Spleen (tissue), 11 donors: ENCODE measurements around the gene SNED1. TPM values are rescaled to one million over a fixed set of nuclear protein-coding genes. Genes with fewer than 3 reads are reported as not detected.

Experiments
- DNase-seq: peaks from one replicate; pipeline ENCODE4 v3.0.0-alpha.2; 2020
- H3K27ac ChIP-seq, 8 donors: fragments of 200-600 bp; sonication (generic) in 7 of 8; 1 replicate in 4 of 8; 2 replicates in 4 of 8; pipeline versions ENCODE4 v1.5.0 to v1.8.0; 2016 to 2021; ENCODE audit warnings: inconsistent platforms in 4 of 8, mild to moderate bottlenecking in 4 of 8, moderate library complexity in 1 of 8
- H3K27me3 ChIP-seq, 7 donors: fragments of 200-600 bp; sonication (generic) in 6 of 7; replicated peaks in 1 of 7; 1 replicate in 4 of 7; 2 replicates in 3 of 7; pipeline versions ENCODE4 v1.5.0 to v1.8.0; 2016 to 2021; ENCODE audit warnings: inconsistent platforms in 3 of 7, mild to moderate bottlenecking in 1 of 7
- H3K36me3 ChIP-seq, 6 donors: fragments of 200-600 bp; sonication (generic) in 5 of 6; 1 replicate in 4 of 6; 2 replicates in 2 of 6; pipeline versions ENCODE4 v1.5.0 to v1.8.0; 2016 to 2021; ENCODE audit warnings: inconsistent platforms in 2 of 6
- H3K4me1 ChIP-seq, 6 donors: fragments of 200-600 bp; sonication (generic) in 5 of 6; 1 replicate in 3 of 6; 2 replicates in 3 of 6; pipeline versions ENCODE4 v1.5.0 to v1.8.0; 2016 to 2021; ENCODE audit warnings: inconsistent platforms in 3 of 6
- H3K4me3 ChIP-seq, 8 donors: fragments of 200-600 bp; sonication (generic) in 7 of 8; 1 replicate in 4 of 8; 2 replicates in 4 of 8; pipeline versions ENCODE4 v1.5.0 to v1.8.0; 2016 to 2021; ENCODE audit warnings: inconsistent platforms in 4 of 8, mild to moderate bottlenecking in 4 of 8, moderate library complexity in 2 of 8
- H3K9me3 ChIP-seq, 8 donors: fragments of 200-600 bp; sonication (generic) in 7 of 8; 1 replicate in 4 of 8; 2 replicates in 4 of 8; pipeline versions ENCODE4 v1.5.0 to v1.8.0; 2016 to 2021; ENCODE audit warnings: inconsistent platforms in 4 of 8
- POLR2A ChIP-seq, 3 donors: fragments of 450-650 bp; IDR thresholded peaks; one replicate each; pipeline ENCODE4 v1.5.1; 2017; ENCODE audit warnings: antibody characterized with exemption in 3 of 3, mild to moderate bottlenecking in 1 of 3
- POLR2AphosphoS5 ChIP-seq, 3 donors: sonication (generic); formaldehyde crosslinking; IDR thresholded peaks; one replicate each; pipeline ENCODE4 v1.5.1; 2017; ENCODE audit warnings: antibody characterized with exemption in 3 of 3
- WGBS, 5 donors: extraction: QIAGEN DNeasy Blood & Tissue Kit in 3 of 5; methylation state at CpG; one replicate each; pipeline versions ENCODE4 v1.1.5 to v1.1.7; 2013 to 2018; 5-methylcytosine and 5-hydroxymethylcytosine counted together
- intact Hi-C: fragments of 100-400 bp; cut with DNase I; formaldehyde crosslinking; loops from one replicate; pipeline ENCODE4 v1.15.0; 2023; ENCODE audit warnings: low total_unique reads
- polyA plus RNA-seq, 3 donors: library from polyadenylated mRNA; stranded (reverse); fragments of 200-250 nt; gene quantifications; one replicate each; pipeline ENCODE4 v1.2.1, GENCODE V29; 2013
- total RNA-seq, 7 donors: library from RNA; depleted of rRNA in 3 of 7; stranded (reverse); fragments of >200 nt in 3 of 7; fragmentation: NEBNext Ultra II Directional in 4 of 7; extraction: Animal tissue kit (Norgen Biotek cat#: 25700) in 4 of 7; gene quantifications; one replicate each; pipeline versions ENCODE4 v1.1.0 to v1.2.1, GENCODE V29; 2016 to 2021
- TF ChIP-seq, protein P1 (sequence below), 11 experiments: fragments of 200-600 bp in 7 of 11; fragments of 450-650 bp in 4 of 11; sonication (generic) in 4 of 11; IDR thresholded peaks in 8 of 11; conservative IDR thresholded peaks in 3 of 11; 1 replicate in 7 of 11; 2 replicates in 4 of 11; pipeline versions ENCODE4 v1.4.0 to v1.8.0; 2016 to 2021; ENCODE audit warnings: antibody characterized with exemption in 11 of 11, inconsistent platforms in 4 of 11, mild to moderate bottlenecking in 1 of 11
- donor health status: healthy with polysubstance abuse.
- donor health status: DM: no; HTN: no; CAD: no; lungs with moderate emphysema.
- donor health status: DM: no; HTN: no; CAD: no.
- donor health status: Bipolar disorder and iron deficiency.
- donor health status: healthy.
- donor health status: DM: no; HTN: no; CAD: no.
- donor health status: DM: yes; HTN: yes; CAD: no.

The SNED1 gene
- total and polyA plus RNA-seq, 10 donors, result 2.6 to 85.3 (median 45.5) TPM

GRCh38 chr2:241063093-241063551 lies 64.7 kb downstream of the SNED1 start:
- intact Hi-C loops, result loop anchor here (10.0 kb wide), 1 partner anchor 208 kb away; no protein-coding TSS in a partner anchor
- TF ChIP-seq POLR2A (IDR thresholded peaks at IDR 0.05), result no peak
- TF ChIP-seq POLR2AphosphoS5 (IDR thresholded peaks at IDR 0.05), result peak in 1 of 3 donors; percentile 50
- Histone ChIP-seq H3K4me3 (no peak overlapping the region), H3K27ac (no peak overlapping the region), H3K4me1 (peaks cover 0 to 19% (median 8%) of the 10 kb centered on the region in 6 donors), H3K27me3 (peaks cover 0 to 12% (median 0%) of the 10 kb centered on the region in 7 donors), H3K9me3 (no peaks in the 10 kb centered on the region), H3K36me3 (peaks cover 0 to 34% (median 11%) of the 10 kb centered on the region in 6 donors)
- 60 to 78% (median 70%) methylated on average over 12 to 13 of the region's 13 CpGs for WGBS, 5 donors
- no peak for DNase-seq

DNA sequence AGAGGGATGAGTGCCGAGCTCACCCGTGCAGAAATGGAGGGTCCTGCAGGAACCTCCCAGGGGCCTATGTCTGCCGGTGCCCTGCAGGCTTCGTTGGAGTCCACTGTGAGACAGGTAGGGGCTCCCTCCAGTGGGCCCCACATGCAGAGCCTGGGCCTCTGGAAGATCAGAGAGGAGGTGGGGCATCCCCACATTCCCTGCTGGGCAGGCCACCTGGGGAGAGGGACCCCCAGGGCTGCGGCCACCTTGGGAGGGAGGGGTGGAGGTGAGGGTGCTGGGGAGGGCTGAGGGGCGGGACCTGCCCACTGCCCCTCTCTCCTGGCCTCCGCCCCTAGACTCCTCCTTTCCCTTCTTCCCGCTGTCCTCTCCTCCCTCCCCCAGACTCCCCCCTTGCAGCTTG lies 65.2 kb downstream of the SNED1 start:
- Histone ChIP-seq H3K36me3 (peaks cover 0 to 39% (median 13%) of the 10 kb centered on the region in 6 donors), H3K27ac (no peak overlapping the region), H3K4me1 (peaks cover 0 to 19% (median 8%) of the 10 kb centered on the region in 6 donors), H3K4me3 (peak overlapping the region in 1 of 8 donors; percentile 43), H3K27me3 (peaks cover 0 to 12% (median 0%) of the 10 kb centered on the region in 7 donors), H3K9me3 (no peaks in the 10 kb centered on the region)
- intact Hi-C loops, result loop anchor here (10.0 kb wide), 1 partner anchor 209 kb away; no protein-coding TSS in a partner anchor
- WGBS, 5 donors, result 37 to 46% (median 39%) methylated on average over 5 to 8 of the region's 8 CpGs
- TF ChIP-seq, protein P1, sequence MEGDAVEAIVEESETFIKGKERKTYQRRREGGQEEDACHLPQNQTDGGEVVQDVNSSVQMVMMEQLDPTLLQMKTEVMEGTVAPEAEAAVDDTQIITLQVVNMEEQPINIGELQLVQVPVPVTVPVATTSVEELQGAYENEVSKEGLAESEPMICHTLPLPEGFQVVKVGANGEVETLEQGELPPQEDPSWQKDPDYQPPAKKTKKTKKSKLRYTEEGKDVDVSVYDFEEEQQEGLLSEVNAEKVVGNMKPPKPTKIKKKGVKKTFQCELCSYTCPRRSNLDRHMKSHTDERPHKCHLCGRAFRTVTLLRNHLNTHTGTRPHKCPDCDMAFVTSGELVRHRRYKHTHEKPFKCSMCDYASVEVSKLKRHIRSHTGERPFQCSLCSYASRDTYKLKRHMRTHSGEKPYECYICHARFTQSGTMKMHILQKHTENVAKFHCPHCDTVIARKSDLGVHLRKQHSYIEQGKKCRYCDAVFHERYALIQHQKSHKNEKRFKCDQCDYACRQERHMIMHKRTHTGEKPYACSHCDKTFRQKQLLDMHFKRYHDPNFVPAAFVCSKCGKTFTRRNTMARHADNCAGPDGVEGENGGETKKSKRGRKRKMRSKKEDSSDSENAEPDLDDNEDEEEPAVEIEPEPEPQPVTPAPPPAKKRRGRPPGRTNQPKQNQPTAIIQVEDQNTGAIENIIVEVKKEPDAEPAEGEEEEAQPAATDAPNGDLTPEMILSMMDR (IDR thresholded peaks at IDR 0.05 in 8 of 11, conservative IDR thresholded peaks at IDR 0.05 in 3 of 11), result no peak
- TF ChIP-seq POLR2AphosphoS5 (IDR thresholded peaks at IDR 0.05), result peak in 1 of 3 donors; percentile 4
- DNase-seq, result no peak

DNA sequence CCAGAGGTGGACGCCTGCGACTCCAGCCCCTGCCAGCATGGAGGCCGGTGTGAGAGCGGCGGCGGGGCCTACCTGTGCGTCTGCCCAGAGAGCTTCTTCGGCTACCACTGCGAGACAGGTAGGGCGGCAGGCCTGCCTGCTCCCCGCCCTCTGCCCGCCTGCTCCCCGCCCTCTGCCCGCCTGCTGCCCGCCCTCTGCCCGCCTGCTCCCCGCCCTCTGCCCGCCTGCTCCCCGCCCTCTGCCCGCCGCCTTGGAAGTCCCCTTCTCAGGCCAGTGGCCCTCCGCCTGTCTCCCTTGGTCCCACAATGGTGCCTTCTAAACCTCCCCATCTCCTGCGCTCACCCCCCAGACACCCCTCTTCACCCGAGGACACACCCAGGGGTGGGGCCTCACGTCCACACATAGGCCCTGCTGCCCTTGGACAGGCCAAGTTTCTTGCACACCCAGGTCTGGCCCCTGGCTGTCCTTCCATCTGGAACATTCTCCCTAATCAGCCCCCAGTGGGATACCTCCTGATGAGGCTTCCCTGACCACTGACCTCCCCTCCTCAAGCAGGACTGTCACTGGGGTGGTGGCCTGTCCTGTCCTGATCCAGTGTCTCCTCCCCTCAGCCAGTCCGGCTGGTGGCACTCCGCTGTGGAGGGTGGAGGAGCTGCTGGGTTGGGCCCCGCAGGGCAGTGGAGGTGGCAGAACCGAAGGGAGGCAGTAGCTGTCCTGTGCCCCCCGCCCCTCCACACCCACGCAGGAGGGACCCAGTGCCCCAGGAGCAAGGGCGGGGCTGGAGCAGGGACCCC lies 65.8 kb downstream of the SNED1 start:
- Histone ChIP-seq H3K27me3 (peaks cover 0 to 12% (median 0%) of the 10 kb centered on the region in 7 donors), H3K4me1 (peaks cover 0 to 19% (median 8%) of the 10 kb centered on the region in 6 donors), H3K36me3 (peaks cover 0 to 45% (median 17%) of the 10 kb centered on the region in 6 donors), H3K4me3 (peak overlapping the region in 1 of 8 donors; percentile 43), H3K9me3 (no peaks in the 10 kb centered on the region), H3K27ac (no peak overlapping the region)
- no peak for TF ChIP-seq POLR2AphosphoS5 (IDR thresholded peaks at IDR 0.05)
- DNase-seq, result peak; percentile 83
- intact Hi-C loops, result loop anchor here (10.0 kb wide), 1 partner anchor 209 kb away; no protein-coding TSS in a partner anchor
- WGBS, 5 donors, result 24 to 43% (median 39%) methylated on average over 22 to 32 of the region's 32 CpGs

DNA sequence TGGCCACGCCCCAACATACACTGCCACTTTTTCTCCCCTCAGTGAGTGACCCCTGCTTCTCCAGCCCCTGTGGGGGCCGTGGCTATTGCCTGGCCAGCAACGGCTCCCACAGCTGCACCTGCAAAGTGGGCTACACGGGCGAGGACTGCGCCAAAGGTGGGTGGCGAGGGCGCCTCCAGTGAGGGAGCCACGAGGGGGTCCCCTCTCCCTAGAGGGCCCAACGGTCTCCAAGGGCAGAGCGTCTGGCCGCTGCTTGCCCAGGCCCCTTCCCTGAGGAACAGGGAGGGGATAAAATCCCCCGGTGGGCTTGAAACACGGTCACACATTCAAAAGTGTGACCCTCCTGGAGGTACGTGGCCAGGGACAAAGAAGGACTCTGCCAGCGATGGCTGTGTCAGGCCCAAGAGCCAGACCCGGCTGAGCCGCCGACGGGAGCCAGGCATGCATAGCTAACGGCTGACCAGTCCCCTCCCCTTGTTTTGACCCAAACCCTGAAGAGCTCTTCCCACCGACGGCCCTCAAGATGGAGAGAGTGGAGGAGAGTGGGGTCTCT lies 66.5 kb downstream of the SNED1 start:
- no peak for DNase-seq
- WGBS, 5 donors, result 90 to 93% (median 92%) methylated on average over 14 to 23 of the region's 23 CpGs
- TF ChIP-seq POLR2AphosphoS5 (IDR thresholded peaks at IDR 0.05), result no peak
- TF ChIP-seq, protein P1 (IDR thresholded peaks at IDR 0.05 in 8 of 11, conservative IDR thresholded peaks at IDR 0.05 in 3 of 11), result no peak
- no peak for TF ChIP-seq POLR2A (IDR thresholded peaks at IDR 0.05)

More for the DNA sequence above, 66.5 kb downstream of the SNED1 start:
- Histone ChIP-seq H3K27ac (no peak overlapping the region), H3K4me1 (peaks cover 0 to 19% (median 8%) of the 10 kb centered on the region in 6 donors), H3K9me3 (no peaks in the 10 kb centered on the region), H3K4me3 (no peak overlapping the region), H3K36me3 (peaks cover 0 to 52% (median 24%) of the 10 kb centered on the region in 6 donors), H3K27me3 (peaks cover 0 to 12% (median 0%) of the 10 kb centered on the region in 7 donors)
- intact Hi-C loops, result loop anchor here (10.0 kb wide), 1 partner anchor 210 kb away; no protein-coding TSS in a partner anchor
